ENCODE data around the gene SPIRE1.

SPIRE1 gene

DNA sequence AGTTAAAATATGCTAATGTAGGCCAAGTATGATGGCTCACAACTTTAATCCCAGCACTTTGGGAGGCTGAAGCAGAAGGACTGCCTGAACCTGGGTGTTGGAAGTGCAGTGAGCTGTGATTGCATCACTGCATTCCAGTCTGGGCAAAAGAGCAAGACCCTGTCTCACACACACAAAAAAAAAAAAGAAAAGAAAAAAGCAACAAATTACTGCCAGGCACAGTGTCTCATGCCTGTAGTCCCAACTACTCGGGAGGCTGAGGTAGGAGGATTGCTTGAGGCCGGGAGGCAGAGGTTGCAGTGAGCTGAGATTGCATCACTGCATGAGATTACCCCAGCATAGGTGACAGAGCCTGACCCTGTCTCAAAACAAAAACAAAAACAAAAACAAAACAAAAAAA is 139.6 kb downstream of the SPIRE1 start:
- DNase-seq (ENCODE audit: low read depth) = peak; percentile 57
- H3K4me3 ChIP-seq (ENCODE audit: low read depth, low read length) = no peak overlapping the region
- TF ChIP-seq, protein P1, sequence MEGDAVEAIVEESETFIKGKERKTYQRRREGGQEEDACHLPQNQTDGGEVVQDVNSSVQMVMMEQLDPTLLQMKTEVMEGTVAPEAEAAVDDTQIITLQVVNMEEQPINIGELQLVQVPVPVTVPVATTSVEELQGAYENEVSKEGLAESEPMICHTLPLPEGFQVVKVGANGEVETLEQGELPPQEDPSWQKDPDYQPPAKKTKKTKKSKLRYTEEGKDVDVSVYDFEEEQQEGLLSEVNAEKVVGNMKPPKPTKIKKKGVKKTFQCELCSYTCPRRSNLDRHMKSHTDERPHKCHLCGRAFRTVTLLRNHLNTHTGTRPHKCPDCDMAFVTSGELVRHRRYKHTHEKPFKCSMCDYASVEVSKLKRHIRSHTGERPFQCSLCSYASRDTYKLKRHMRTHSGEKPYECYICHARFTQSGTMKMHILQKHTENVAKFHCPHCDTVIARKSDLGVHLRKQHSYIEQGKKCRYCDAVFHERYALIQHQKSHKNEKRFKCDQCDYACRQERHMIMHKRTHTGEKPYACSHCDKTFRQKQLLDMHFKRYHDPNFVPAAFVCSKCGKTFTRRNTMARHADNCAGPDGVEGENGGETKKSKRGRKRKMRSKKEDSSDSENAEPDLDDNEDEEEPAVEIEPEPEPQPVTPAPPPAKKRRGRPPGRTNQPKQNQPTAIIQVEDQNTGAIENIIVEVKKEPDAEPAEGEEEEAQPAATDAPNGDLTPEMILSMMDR (conservative IDR thresholded peaks at IDR 0.05; ENCODE audit: low read depth, low read length) = no peak

DNA sequence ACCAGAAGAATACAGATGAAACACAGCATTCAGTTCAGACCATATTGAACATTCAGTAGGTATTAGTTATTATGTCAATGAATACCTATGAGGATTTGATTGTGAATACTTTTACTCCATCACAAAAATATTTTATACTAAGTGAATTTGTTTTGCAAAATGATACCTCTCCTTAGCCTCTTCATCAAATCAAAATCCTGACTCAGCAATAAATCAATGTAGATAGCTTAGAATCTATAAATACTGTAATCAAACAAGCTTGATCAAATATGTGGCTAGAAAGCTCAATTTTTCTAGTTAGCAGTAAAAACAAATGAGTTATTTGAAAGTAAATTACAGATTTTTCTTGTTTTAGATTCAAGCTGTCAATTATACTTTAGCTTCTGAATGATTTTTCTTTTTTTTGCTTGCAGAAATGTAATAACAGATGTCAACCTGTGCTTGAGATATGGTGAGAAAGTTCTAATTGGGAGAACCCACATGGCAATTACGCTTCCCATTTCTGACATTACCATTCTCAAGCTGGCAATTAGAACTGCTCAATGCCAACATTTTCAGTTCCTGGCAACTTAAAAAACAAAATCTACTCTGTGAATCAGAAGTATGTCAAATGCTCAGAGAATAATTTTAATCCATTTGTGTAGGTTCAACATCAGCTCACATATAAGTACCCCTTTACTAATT is 140.6 kb downstream of the SPIRE1 start:
- no peak overlapping the region for H3K4me3 ChIP-seq (ENCODE audit: low read depth, low read length)
- TF ChIP-seq, protein P1 (conservative IDR thresholded peaks at IDR 0.05; ENCODE audit: low read depth, low read length) = no peak
- DNase-seq (ENCODE audit: low read depth) = no peak

DNA sequence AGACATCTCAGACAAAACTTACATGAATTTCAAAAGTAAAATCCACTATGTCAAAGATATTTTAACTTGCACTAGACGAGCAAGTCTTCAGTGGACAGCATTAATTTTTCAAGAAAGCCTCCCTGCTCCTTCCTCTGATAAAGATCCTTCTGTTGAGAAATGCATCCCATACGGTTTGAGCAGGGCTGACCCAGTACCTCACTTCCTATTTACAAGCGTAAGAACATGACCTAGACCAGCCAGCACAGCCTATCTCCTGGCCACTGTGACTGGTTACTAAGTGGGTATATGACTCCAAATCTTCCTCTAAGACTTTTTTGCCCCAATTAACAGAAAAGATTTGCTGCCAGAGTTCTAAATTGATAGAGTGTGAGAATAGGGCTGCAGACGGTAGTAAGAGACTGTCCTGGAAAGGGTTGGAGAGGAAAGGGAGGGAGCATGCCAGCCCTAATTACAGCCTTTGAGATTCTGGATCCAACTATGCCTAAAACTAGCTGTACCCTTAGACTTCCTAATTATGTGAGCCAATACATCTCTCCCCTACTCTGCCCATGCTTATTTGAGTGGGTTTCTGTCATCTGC is 141.8 kb downstream of the SPIRE1 start:
- no peak overlapping the region for H3K4me3 ChIP-seq (ENCODE audit: low read depth, low read length)
- DNase-seq (ENCODE audit: low read depth) = peak; percentile 63
- TF ChIP-seq, protein P1 (conservative IDR thresholded peaks at IDR 0.05; ENCODE audit: low read depth, low read length) = no peak

DNA sequence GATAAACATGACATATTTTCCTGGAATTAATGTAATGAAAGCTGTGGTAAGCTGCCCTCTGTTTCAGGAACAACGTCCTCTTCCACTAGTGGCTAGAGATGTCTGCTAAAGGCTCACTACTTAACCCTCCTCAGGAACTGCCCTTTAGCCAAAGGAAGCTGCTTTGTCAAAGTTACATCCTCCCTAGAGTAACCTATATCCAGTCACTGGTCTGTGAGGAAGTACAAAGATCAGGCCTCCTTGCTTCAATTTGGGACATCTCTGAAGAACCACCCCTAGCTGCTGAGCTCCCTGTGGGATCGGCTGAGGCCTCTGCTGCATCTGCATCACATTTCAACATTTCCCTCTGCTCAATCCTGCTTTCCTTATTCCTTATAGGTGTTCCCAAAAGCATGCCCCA is 142.4 kb downstream of the SPIRE1 start:
- TF ChIP-seq, protein P1 (conservative IDR thresholded peaks at IDR 0.05; ENCODE audit: low read depth, low read length) = no peak
- DNase-seq (ENCODE audit: low read depth) = peak; percentile 7
- no peak overlapping the region for H3K4me3 ChIP-seq (ENCODE audit: low read depth, low read length)

DNA sequence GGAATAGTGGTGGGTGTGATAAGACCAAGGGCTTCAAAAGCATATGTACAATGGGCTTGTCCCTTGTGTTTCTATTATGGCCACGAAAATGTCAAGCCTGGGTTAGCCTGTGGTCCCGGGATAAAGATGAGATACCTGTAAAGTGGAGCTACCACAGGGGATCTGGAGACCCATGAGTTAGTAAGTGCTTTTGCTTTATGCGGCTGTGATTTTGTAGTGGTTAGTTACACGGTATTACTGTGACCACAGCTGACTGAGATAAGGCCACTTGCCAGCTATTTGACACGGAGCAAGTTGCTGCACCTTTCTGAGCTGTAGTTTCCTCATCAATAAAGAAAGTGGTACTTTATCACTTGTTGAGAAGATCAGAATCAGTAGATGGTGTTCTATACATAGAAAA is 150.9 kb downstream of the SPIRE1 start:
- TF ChIP-seq, protein P1 (conservative IDR thresholded peaks at IDR 0.05; ENCODE audit: low read depth, low read length) = no peak
- DNase-seq (ENCODE audit: low read depth) = no peak
- no peak overlapping the region for H3K4me3 ChIP-seq (ENCODE audit: low read depth, low read length)

DNA sequence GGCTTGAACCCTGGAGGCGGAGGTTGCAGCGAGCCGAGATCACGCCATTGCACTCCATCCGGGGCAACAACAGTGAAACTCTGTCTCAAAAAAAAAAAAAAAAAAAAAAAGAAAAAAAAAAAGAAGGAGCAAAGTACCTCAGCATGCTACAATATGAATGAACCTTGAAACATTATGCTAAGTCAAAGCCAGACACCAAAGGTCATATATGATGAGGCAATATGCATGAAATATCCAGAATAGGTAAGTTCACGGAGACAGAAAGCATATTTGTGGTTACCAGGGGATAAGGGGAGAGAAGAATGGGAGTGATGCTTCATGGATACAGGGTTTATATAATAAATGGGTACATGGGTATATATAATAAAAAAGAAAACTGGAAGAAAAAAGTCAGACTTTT is 156.9 kb downstream of the SPIRE1 start:
- H3K4me3 ChIP-seq (ENCODE audit: low read depth, low read length) = no peak overlapping the region
- TF ChIP-seq, protein P1 (conservative IDR thresholded peaks at IDR 0.05; ENCODE audit: low read depth, low read length) = no peak
- DNase-seq (ENCODE audit: low read depth) = no peak

DNA sequence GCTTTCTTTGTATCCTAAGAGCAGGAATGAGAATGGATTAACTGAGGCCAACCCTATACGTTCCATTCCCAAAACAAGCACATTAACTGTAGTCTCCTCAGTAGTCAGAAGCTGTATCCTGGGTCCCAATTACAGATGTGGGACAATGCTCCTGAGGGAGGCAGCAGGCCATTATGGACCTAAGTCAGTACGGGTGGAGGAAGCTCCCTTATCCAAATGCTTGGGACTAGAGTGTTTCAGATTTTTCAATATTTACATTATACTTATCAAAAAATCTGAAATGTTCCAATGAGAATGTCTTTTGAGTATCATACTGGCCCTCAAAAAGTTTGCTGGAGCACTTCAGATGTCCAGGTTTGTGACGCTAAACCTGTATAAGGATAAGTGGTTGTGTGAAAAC is 160.1 kb downstream of the SPIRE1 start:
- no peak overlapping the region for H3K4me3 ChIP-seq (ENCODE audit: low read depth, low read length)
- no peak for DNase-seq (ENCODE audit: low read depth)
- TF ChIP-seq, protein P1 (conservative IDR thresholded peaks at IDR 0.05; ENCODE audit: low read depth, low read length) = no peak

Data from choroid plexus epithelial cell (primary cell).